GM10248 (cell line): ENCODE measurements around the gene RNF115.

ENCODE experiments used
- CTCF ChIA-PET: fragments of 300-600 bp; sonication (Branson Sonifier 250); formaldehyde crosslinking; extraction: SDS; loops from one replicate; lab custom pipeline; 2021; ENCODE audit warnings: antibody characterized with exemption; lab: Yijun Ruan, JAX
- POLR2A ChIA-PET: fragments of 350-650 bp; sonication (Branson Sonifier 250); formaldehyde crosslinking; extraction: SDS; loops from one replicate; lab custom pipeline; 2020; ENCODE audit warnings: antibody characterized with exemption; lab: Yijun Ruan, JAX
- DNase-seq: peaks from one replicate; pipeline ENCODE4 v3.0.0; 2012; ENCODE audit errors: extremely low spot score
- CTCF ChIP-seq: IDR thresholded peaks from 2 replicates; pipeline ENCODE4 v1.5.1; 2012; ENCODE audit warnings: mild to moderate bottlenecking, low read depth; ENCODE audit errors: extremely low read depth, missing control alignments, control extremely low read depth

The RNF115 gene

GRCh38 chr1:145688924-145689323, 135.0 kb downstream of the RNF115 start:
- no peak for DNase-seq
- POLR2A ChIA-PET = no interaction called here
- CTCF ChIA-PET = interaction anchor here (1.0 to 2.7 kb wide), 2 partner anchors 32 to 33 kb away, joined by 3 to 6 read pairs; no protein-coding TSS in a partner anchor
- TF ChIP-seq CTCF = no peak
